OCI-LY3 (cell line): ENCODE data around the gene PITPNC1.

Source experiments
- H2AFZ ChIP-seq: fragments of 200-600, 300-600 bp; shearing (Covaris generic); 2 replicates; pipeline ENCODE4 v1.6.0; 2014; ENCODE audit warnings: antibody characterized with exemption, low read depth, low read length
- H3K27ac ChIP-seq: fragments of 200-600, 300-600 bp; sonication (generic); 2 replicates; pipeline ENCODE4 v1.5.1; 2014; ENCODE audit warnings: mild to moderate bottlenecking, low read length, moderate library complexity, mixed read lengths
- H3K27me3 ChIP-seq: fragments of 200-600, 300-600 bp; sonication (generic); 2 replicates; pipeline ENCODE4 v1.6.1; 2014; ENCODE audit warnings: low read depth, low read length, mixed read lengths
- H3K36me3 ChIP-seq: fragments of 200-600, 300-600 bp; sonication (generic); replicated peaks from 2 replicates; pipeline ENCODE3; 2014; ENCODE audit warnings: low read depth, low read length, mixed read lengths
- H3K4me1 ChIP-seq: fragments of 300-600, 200-600 bp; sonication (generic); 2 replicates; pipeline ENCODE4 v1.6.1; 2014; ENCODE audit warnings: low read length, mixed read lengths
- H3K4me2 ChIP-seq: fragments of 200-600, 300-600 bp; sonication (generic); 2 replicates; pipeline ENCODE4 v1.6.1; 2014; ENCODE audit warnings: low read length, mixed read lengths
- H3K4me3 ChIP-seq: fragments of 300-600, 200-600 bp; sonication (generic); 2 replicates; pipeline ENCODE4 v1.5.1; 2014; ENCODE audit warnings: antibody characterized with exemption, mild to moderate bottlenecking, low read length, moderate library complexity
- H3K79me2 ChIP-seq: fragments of 300-600, 200-600 bp; shearing (Covaris generic); 2 replicates; pipeline ENCODE4 v1.6.1; 2014; ENCODE audit warnings: mild to moderate bottlenecking, low read length, mixed read lengths
- H3K9ac ChIP-seq: fragments of 300-600, 200-600 bp; shearing (Covaris generic); 2 replicates; pipeline ENCODE4 v1.6.0; 2014; ENCODE audit warnings: mild to moderate bottlenecking, low read length, moderate library complexity
- H3K9me3 ChIP-seq: fragments of 200-600, 300-600 bp; shearing (Covaris generic); 2 replicates; pipeline ENCODE4 v1.6.1; 2014; ENCODE audit warnings: low read length, mixed read lengths; ENCODE audit not compliant: insufficient read depth
- H4K20me1 ChIP-seq: fragments of 200-600, 300-600 bp; sonication (generic); 2 replicates; pipeline ENCODE4 v1.6.1; 2016; ENCODE audit warnings: low read length, mixed read lengths; ENCODE audit not compliant: insufficient read depth
- CTCF ChIP-seq: fragments of 200-600, 300-600 bp; sonication (generic); IDR thresholded peaks from 2 replicates; pipeline ENCODE4 v1.5.1; 2014; ENCODE audit warnings: antibody characterized with exemption, low read length, low read depth
- EZH2phosphoT487 ChIP-seq: fragments of 200-600 bp; shearing (Covaris generic); IDR thresholded peaks from 2 replicates; pipeline ENCODE4 v1.6.1; 2018; ENCODE audit warnings: antibody characterized with exemption, mixed run types, low read depth

PITPNC1 gene

GRCh38 chr17:67412941-67413340 is 35.9 kb downstream of the PITPNC1 start:
- peaks cover 6% of the 10 kb centered on the region for H3K36me3 ChIP-seq
- peaks cover 4% of the 10 kb centered on the region; the same call in 1 of the 2 replicates for H4K20me1 ChIP-seq
- H3K27ac ChIP-seq: no peak overlapping the region
- H3K79me2 ChIP-seq: peaks cover 31% of the 10 kb centered on the region; the same call in 1 of the 2 replicates
- no peak overlapping the region for H2AFZ ChIP-seq
- TF ChIP-seq EZH2phosphoT487 (no peak), CTCF (no peak)
- no peaks in the 10 kb centered on the region for H3K4me1 ChIP-seq
- no peaks in the 10 kb centered on the region for H3K9me3 ChIP-seq
- no peak overlapping the region for H3K4me2 ChIP-seq
- no peak overlapping the region for H3K9ac ChIP-seq
- no peaks in the 10 kb centered on the region for H3K27me3 ChIP-seq
- H3K4me3 ChIP-seq: no peak overlapping the region

GRCh38 chr17:67413388-67413787 is 36.3 kb downstream of the PITPNC1 start:
- TF ChIP-seq CTCF: no peak
- TF ChIP-seq EZH2phosphoT487: no peak
- Histone ChIP-seq H3K36me3 (peaks cover 6% of the 10 kb centered on the region), H3K9ac (no peak overlapping the region), H3K27ac (no peak overlapping the region), H2AFZ (no peak overlapping the region), H3K4me1 (no peaks in the 10 kb centered on the region), H3K9me3 (no peaks in the 10 kb centered on the region), H4K20me1 (peaks cover 4% of the 10 kb centered on the region; the same call in 1 of the 2 replicates), H3K4me2 (no peak overlapping the region), H3K4me3 (no peak overlapping the region), H3K79me2 (peaks cover 31% of the 10 kb centered on the region; the same call in 1 of the 2 replicates), H3K27me3 (no peaks in the 10 kb centered on the region)

- Histone ChIP-seq H3K36me3 (peaks cover 6% of the 10 kb centered on the region), H3K4me3 (no peak overlapping the region), H3K4me1 (no peaks in the 10 kb centered on the region), H3K79me2 (peaks cover 34% of the 10 kb centered on the region; the same call in 1 of the 2 replicates), H2AFZ (no peak overlapping the region), H3K27ac (no peak overlapping the region), H4K20me1 (peaks cover 4% of the 10 kb centered on the region; the same call in 1 of the 2 replicates), H3K9me3 (no peaks in the 10 kb centered on the region), H3K4me2 (no peak overlapping the region), H3K27me3 (no peaks in the 10 kb centered on the region), H3K9ac (no peak overlapping the region)
- TF ChIP-seq CTCF (no peak), EZH2phosphoT487 (no peak)
These were observed 37.0 kb downstream of the PITPNC1 start for GRCh38 chr17:67414130-67414529.

GRCh38 chr17:67414559-67414958 is 37.5 kb downstream of the PITPNC1 start:
- peaks cover 6% of the 10 kb centered on the region for H3K36me3 ChIP-seq
- no peak overlapping the region for H2AFZ ChIP-seq
- peaks cover 35% of the 10 kb centered on the region; the same call in 1 of the 2 replicates for H3K79me2 ChIP-seq
- no peak overlapping the region for H3K9ac ChIP-seq
- H3K27me3 ChIP-seq: no peaks in the 10 kb centered on the region
- H3K4me1 ChIP-seq: no peaks in the 10 kb centered on the region
- peaks cover 4% of the 10 kb centered on the region; the same call in 1 of the 2 replicates for H4K20me1 ChIP-seq
- H3K4me2 ChIP-seq: no peak overlapping the region
- H3K4me3 ChIP-seq: no peak overlapping the region
- TF ChIP-seq CTCF (no peak), EZH2phosphoT487 (no peak)
- H3K27ac ChIP-seq: no peak overlapping the region
- no peaks in the 10 kb centered on the region for H3K9me3 ChIP-seq
